Activated CD4-positive, alpha-beta T cell treated with anti-CD3 and anti-CD28 coated beads, Interleukin-2, amount 50 U/mL, for 16 hours (primary cell): ENCODE data around the gene MRC2.
A peak's percentile ranks its signal among the peaks of the same experiment; 100 is the strongest.

Experiments
- DNase-seq: peaks from one replicate; pipeline ENCODE4 v3.0.0-alpha.2; 2020

Gene MRC2

DNA sequence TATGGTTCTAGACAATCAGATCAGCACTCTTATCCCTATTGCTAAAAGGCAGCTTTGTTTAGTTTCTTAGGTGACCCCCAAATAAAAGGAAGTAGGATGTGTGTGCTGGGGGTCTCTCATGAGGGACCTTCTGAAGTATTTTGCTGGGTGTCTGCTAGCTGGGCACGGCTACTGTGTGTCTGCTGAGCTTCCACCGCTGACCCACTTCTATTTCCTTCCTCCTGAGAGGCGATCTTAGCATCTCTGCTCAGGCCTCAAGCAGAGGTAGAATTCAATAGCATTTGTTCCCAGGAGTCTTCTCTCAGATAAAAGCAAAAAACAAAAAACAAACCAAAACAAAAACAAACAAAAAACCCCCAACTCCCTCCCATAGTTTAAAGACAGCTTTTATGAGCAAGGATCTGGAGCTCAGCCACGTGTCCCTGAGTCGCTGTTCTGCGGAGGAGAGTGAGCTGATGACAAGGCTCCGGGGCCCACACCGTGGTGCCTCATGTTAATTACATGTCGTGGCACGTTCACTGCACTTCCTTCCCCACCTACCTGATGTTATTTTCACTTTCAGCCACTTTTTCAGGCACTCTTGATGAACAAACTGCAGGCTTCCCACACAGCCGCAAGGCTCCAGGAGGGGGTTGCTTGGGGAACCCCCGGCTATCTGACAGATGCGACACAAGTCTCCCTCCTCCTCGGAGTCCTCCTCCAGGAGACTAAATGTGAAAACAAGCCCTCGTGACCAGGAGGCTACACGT, 97.1 kb downstream of the MRC2 start:
- peak; percentile 91 for DNase-seq

DNA sequence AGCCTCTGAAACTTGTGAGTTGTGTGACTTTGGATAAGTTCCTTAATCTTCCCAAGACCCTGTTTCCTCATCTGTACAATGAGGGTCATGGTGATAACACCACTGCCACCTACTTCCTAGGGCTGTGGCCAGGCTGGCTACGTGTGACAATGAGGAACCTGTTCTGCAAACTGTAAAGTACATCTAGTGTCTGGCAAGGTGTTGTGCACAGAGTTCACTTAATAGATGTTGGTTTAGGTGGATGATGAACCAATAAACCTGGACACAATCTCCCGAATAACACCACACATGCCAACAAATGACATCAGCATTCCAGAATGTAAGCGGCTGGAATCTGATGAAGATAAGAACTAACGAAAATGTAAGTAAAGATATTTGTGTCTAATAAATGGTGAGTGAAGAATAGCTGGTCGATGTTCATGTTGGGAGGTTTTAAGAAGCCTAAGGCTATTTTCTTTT, 98.3 kb downstream of the MRC2 start:
- no peak for DNase-seq

DNA sequence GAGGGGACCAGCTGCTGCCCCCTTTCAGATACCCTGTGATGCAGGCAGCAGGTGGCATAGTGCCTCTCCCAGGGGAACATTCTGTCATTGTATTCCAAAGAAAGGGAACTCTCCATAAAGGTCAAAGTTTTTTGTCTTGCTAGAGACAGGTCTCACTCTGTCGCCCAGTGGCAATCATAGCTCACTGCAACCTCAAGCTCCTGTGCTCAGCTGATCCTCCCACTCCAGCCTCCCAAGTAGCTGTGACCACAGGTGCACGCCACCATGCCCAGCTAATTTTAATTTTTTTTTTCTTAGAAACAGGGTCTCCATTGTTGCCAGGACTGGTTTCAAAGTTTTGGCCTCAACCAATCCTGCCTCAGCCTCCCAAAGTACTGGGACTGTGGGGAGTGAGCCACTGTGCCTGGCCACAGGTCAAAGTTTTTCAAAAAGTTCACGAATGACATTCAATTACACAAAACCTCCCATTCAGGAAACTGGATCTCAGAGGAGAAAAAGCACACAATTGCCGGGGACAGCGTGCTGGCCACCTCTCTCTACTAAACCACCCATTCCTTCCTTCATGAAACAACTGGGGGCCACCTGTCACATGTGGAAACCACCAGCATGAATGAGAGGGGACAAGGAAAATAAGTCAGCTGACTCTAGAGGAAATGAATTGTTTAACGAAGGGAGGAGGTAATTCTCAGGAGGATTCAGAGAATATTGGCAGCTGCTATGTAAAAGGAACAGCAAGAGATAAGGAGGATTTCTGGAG, 100.6 kb downstream of the MRC2 start:
- no peak for DNase-seq

DNA sequence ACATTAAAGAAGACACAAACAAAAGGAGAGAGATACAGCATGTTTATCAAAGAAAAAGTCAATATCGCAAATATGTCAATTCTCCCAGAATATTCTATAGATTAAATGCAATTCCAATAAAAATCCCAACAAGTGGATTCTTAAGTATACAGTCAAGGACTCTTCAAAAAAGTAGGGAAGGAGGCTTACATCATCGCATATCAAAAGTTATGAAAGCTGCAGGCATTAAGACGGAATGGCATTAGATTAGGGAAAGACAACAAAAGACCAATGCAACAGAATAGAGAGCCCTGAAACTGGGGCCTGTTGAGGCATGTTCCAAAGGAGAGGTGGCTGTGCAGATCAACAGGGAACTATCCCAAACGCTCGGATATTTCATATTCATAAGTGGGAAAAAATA, 104.7 kb downstream of the MRC2 start:
- no peak for DNase-seq

DNA sequence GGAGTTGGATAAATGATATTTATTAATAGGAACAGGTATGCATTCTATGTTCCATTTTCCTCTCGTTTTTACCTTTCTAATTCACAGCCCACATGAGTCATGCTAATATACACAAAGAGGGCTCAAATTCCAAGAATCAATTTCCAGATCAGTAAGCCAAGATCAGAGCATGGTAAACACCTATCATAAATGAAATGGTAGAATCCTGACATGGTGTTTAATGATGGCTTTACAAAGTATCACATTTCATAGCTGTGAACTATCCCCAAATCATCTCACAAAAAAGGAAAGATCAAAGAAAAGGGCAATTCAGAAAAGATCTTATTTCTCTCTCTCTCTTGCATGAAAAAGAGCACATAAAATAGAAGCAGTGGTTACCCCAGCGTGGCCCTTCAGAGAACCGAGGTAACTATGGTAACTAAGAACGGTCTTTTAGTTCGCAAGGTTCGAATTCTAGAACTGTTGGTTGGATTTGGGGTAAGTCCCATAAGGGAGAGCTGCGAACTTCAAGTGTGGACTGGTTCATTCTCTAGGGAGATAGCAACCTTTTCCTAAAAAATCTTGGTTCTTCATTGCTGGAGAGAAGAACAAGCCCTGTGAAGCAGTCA, 107.7 kb downstream of the MRC2 start:
- no peak for DNase-seq

DNA sequence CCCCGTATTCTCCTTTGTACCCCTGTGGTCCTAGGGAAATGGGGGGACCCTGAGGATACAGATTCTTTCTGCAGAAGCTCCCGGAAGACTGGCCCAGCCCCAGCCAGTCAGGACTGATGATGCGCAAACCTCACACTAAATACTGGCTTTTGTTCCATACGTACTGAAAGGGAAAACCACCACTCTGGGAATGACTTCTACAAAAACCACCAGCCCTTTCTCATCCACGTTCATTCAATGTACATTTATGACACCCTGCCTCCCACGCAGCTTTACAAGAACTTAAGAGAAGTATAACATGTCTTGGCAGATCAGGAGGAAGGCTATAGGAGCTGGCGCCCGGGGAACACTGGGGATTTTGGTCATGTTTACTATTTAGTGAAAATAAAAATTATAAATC, 110.0 kb downstream of the MRC2 start:
- DNase-seq: peak; percentile 47

DNA sequence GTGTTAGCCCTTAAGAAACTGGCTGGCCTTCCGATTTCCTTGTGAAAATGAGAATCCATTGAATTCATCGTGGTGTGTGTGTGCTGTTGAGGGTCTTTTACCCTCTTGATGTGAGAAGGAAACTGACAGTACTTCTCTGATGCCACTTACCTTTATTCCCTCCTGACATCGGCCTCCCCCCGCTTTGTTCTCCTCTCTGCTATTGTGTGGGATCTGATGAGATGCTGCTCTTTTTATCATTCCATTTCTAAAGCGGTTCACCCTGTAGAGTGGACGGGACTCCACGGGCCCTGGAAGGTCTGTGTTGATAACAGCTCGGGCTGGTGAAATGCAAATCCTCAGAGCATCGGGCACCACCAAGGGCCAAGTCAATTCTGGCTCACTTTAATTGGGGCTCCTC, 110.8 kb downstream of the MRC2 start:
- no peak for DNase-seq

DNA sequence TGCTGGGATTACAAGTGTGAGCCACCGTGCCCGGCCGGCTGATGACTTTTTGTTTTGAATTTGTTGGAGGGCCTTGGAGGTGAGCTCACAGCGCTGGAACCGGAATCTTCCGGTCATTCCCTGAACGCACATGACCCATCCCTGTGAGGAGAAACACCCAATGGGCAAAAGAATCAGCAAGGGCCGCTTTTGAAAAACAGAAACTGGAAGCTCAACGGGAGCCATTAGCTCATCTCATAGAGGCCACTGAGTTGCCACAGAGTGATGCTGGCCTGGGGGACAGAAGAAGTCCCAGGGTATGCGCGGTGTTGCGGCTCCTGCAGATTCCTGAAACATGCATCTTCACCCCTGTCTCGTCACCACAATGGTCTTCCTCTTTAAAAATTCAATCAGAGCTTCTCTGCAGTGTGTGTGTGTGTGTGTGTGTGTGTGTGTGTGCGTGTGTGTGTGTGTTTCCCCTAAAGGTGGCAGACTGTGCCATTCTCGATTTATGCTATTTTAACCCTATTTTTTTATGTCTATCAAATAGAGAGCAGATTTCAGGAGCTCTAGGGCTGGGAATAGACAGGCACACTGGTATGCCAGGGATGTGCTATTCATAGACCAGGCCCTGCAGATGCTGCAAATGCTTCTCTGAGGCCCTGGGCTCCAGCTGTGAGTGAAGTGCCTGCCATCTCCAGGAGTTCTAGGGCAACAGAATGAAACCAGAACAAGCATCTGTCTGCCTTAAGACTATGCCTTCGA, 112.3 kb downstream of the MRC2 start:
- no peak for DNase-seq

DNA sequence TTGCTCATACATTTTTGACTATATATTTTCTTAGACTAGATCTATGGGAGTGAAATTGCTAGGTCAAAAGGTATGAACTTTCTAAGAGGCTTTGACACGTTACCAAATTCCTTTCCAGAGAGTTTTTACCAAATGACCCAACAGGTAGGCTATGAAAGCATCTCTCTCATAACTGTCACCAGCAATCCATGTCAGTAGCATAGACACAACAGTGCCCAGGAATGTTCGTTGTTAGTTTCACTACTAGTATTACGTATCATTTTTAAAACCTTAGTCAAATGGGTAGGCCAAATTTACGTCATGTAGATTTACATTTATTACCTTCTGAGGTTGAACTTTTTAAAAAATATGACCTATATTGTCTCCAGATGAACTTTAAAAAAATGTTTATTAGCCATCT, 113.8 kb downstream of the MRC2 start:
- DNase-seq: peak; percentile 66
